ENCODE data around the gene PRR30. TPM values are rescaled to one million over a fixed set of nuclear protein-coding genes. Genes with fewer than 3 reads are reported as not detected.
A peak's percentile ranks its signal among the peaks of the same experiment; 100 is the strongest.

Gene PRR30
- total RNA-seq, 1 experiment from 2014 or later = not detected

DNA sequence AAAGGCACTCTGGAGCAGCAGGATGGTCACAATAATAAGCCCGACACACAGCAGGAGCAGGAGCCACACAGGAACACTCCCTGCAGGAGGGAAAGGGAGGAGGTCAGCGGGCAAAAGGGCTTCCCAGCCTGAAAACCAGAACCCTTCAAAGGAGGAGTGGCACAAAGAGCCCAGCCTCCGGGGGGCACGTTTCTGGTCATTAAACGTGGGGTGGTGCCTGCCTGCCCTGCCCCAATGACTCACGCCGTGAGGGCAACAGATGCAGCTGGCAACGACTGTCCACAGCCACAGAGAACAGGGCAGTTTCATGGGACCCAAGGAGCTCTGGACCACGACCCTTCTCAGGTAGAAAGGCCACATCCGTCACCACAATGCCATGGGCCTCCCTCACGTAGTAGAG lies 7.8 kb downstream of the PRR30 start:
- no TSS peak for BruUV-seq (replicated peaks)
- Histone ChIP-seq H2AFZ (ENCODE audit: low read depth, low read length, poor library complexity, severe bottlenecking) (no peak overlapping the region), H3K4me1 (ENCODE audit: control insufficient read depth in 1 of 2, insufficient read depth in 2 of 2, low read length in 2 of 2) (peaks cover 4 to 19% of the 10 kb centered on the region in 2 experiments; a peak in 3 of 4 replicates), H3K9me3 (ENCODE audit: control insufficient read depth in 1 of 2, insufficient read depth in 1 of 2, low read depth in 1 of 2, low read length in 2 of 2) (no peaks in the 10 kb centered on the region), H3K36me3 (ENCODE audit: control insufficient read depth in 1 of 2, insufficient read depth in 2 of 2, low read length in 2 of 2) (peaks cover 14 to 20% of the 10 kb centered on the region in 2 experiments; a peak in 3 of 4 replicates), H4K20me1 (ENCODE audit: insufficient read depth) (no peaks in the 10 kb centered on the region), H3K4me3 (replicated peaks in 1 of 2; ENCODE audit: low read depth in 1 of 2, low read length in 2 of 2) (no peak overlapping the region), H3K79me2 (ENCODE audit: insufficient read depth, low read length) (peaks cover 20% of the 10 kb centered on the region), H3K4me2 (ENCODE audit: low read length) (no peak overlapping the region), H3K9me2 (ENCODE audit: insufficient read depth) (no peaks in the 10 kb centered on the region), H3K9ac (ENCODE audit: low read length) (no peak overlapping the region), H3K27me3 (ENCODE audit: insufficient read depth, low read length) (no peaks in the 10 kb centered on the region), H3K27ac (ENCODE audit: low read depth, low read length) (no peak overlapping the region)
- RAD21 ChIA-PET (ENCODE audit: low non-redundant PET in 1 of 2, low total read pairs in 2 of 2, uncharacterized antibody in 2 of 2, unreplicated experiment in 2 of 2) = no interaction called here
- DNase-seq (ENCODE audit: low read depth, low spot score) = no peak
- intact Hi-C loops (cut with micrococcal nuclease) = no loop called here
- no peak for TF ChIP-seq MAX (IDR thresholded peaks at IDR 0.05)
- no peak for TF ChIP-seq SRF (IDR thresholded peaks at IDR 0.05; ENCODE audit: low read depth)
- no peak for TF ChIP-seq EZH2 (IDR thresholded peaks at IDR 0.05)
- no peak for TF ChIP-seq POLR2AphosphoS5 (IDR thresholded peaks at IDR 0.05; ENCODE audit: low read depth, low read length)
- TF ChIP-seq YY1 (IDR thresholded peaks at IDR 0.05; ENCODE audit: extremely low read depth, insufficient replicate concordance, low read depth, low read length) = no peak
- POLR2A ChIA-PET = no interaction called here
- CTCF ChIA-PET = no interaction called here
- no peak for ATAC-seq

DNA sequence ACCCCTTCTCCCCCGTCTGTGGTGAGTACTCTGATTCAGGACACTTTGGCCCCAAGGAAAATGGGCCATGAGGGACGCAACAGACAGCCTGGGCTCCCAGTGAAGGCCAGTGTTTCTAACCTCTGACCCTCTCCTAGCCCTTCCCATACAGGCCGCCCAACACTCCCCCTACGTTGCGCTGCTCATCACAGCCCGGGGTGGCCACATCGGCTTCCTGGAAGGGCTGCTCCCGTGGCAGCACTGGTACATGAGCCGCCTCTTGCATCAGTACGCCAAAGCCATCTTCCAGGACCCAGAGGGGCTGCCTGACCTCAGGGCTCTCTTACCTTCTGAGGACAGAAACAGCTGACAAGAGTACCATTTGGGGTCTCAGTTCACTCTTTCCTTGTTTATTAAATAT lies 8.8 kb downstream of the PRR30 start:
- Histone ChIP-seq H2AFZ (ENCODE audit: low read depth, low read length, poor library complexity, severe bottlenecking) (no peak overlapping the region), H3K27ac (ENCODE audit: low read depth, low read length) (no peak overlapping the region), H3K4me3 (replicated peaks in 1 of 2; ENCODE audit: low read depth in 1 of 2, low read length in 2 of 2) (no peak overlapping the region), H3K36me3 (ENCODE audit: control insufficient read depth in 1 of 2, insufficient read depth in 2 of 2, low read length in 2 of 2) (peaks cover 14 to 20% of the 10 kb centered on the region in 2 experiments; a peak in 3 of 4 replicates), H3K27me3 (ENCODE audit: insufficient read depth, low read length) (no peaks in the 10 kb centered on the region), H4K20me1 (ENCODE audit: insufficient read depth) (no peaks in the 10 kb centered on the region), H3K4me2 (ENCODE audit: low read length) (no peak overlapping the region), H3K9ac (ENCODE audit: low read length) (no peak overlapping the region), H3K79me2 (ENCODE audit: insufficient read depth, low read length) (peaks cover 20% of the 10 kb centered on the region), H3K4me1 (ENCODE audit: control insufficient read depth in 1 of 2, insufficient read depth in 2 of 2, low read length in 2 of 2) (peaks cover 4 to 19% of the 10 kb centered on the region in 2 experiments; a peak in 3 of 4 replicates), H3K9me2 (ENCODE audit: insufficient read depth) (no peaks in the 10 kb centered on the region), H3K9me3 (ENCODE audit: control insufficient read depth in 1 of 2, insufficient read depth in 1 of 2, low read depth in 1 of 2, low read length in 2 of 2) (no peaks in the 10 kb centered on the region)
- ATAC-seq (no peak), DNase-seq (ENCODE audit: low read depth, low spot score) (no peak)
- ChIA-PET CTCF (no interaction called here), RAD21 (ENCODE audit: low non-redundant PET in 1 of 2, low total read pairs in 2 of 2, uncharacterized antibody in 2 of 2, unreplicated experiment in 2 of 2) (no interaction called here), POLR2A (no interaction called here)
- no TSS peak for BruUV-seq (replicated peaks)
- TF ChIP-seq POLR2AphosphoS5 (IDR thresholded peaks at IDR 0.05; ENCODE audit: low read depth, low read length) (0 out of 2 replicates have a peak, but pooled peaks have one; percentile 11), YY1 (IDR thresholded peaks at IDR 0.05; ENCODE audit: extremely low read depth, insufficient replicate concordance, low read depth, low read length) (no peak)
- TF ChIP-seq, protein P1, sequence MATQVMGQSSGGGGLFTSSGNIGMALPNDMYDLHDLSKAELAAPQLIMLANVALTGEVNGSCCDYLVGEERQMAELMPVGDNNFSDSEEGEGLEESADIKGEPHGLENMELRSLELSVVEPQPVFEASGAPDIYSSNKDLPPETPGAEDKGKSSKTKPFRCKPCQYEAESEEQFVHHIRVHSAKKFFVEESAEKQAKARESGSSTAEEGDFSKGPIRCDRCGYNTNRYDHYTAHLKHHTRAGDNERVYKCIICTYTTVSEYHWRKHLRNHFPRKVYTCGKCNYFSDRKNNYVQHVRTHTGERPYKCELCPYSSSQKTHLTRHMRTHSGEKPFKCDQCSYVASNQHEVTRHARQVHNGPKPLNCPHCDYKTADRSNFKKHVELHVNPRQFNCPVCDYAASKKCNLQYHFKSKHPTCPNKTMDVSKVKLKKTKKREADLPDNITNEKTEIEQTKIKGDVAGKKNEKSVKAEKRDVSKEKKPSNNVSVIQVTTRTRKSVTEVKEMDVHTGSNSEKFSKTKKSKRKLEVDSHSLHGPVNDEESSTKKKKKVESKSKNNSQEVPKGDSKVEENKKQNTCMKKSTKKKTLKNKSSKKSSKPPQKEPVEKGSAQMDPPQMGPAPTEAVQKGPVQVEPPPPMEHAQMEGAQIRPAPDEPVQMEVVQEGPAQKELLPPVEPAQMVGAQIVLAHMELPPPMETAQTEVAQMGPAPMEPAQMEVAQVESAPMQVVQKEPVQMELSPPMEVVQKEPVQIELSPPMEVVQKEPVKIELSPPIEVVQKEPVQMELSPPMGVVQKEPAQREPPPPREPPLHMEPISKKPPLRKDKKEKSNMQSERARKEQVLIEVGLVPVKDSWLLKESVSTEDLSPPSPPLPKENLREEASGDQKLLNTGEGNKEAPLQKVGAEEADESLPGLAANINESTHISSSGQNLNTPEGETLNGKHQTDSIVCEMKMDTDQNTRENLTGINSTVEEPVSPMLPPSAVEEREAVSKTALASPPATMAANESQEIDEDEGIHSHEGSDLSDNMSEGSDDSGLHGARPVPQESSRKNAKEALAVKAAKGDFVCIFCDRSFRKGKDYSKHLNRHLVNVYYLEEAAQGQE (IDR thresholded peaks at IDR 0.05; ENCODE audit: low read depth) = no peak
- intact Hi-C loops (cut with micrococcal nuclease) = no loop called here

Measured in HCT116 (cell line).